Upper lobe of left lung (tissue), 4 donors: Measurements from ENCODE around the gene NRIP3.

Source experiments
- CTCF ChIP-seq, 6 experiments: fragments of 450-650 bp in 4 of 6; fragments of 200-600 bp in 2 of 6; sonication (generic) in 2 of 6; IDR thresholded peaks; one replicate each; pipeline ENCODE4 v1.5.1; 2016 to 2019; ENCODE audit warnings: antibody characterized with exemption in 6 of 6
- EP300 ChIP-seq, 4 donors: sonication (generic); formaldehyde crosslinking; IDR thresholded peaks; one replicate each; pipeline ENCODE4 v1.5.1; 2017; ENCODE audit warnings: antibody characterized with exemption in 4 of 4, control low read depth in 2 of 4
- POLR2A ChIP-seq, 4 donors: fragments of 450-650 bp; IDR thresholded peaks; one replicate each; pipeline ENCODE4 v1.5.1; 2016 to 2017; ENCODE audit warnings: antibody characterized with exemption in 4 of 4, mild to moderate bottlenecking in 2 of 4

GRCh38 chr11:9015677-9016076 lies 11.9 kb upstream of the NRIP3 start:
- peak; percentile 64 to 84 (median 74) for TF ChIP-seq CTCF (IDR thresholded peaks at IDR 0.05)
- TF ChIP-seq EP300 (IDR thresholded peaks at IDR 0.05): no peak
- TF ChIP-seq POLR2A (IDR thresholded peaks at IDR 0.05): no peak
